ENCODE measurements around the gene TBXAS1. TPM values are rescaled to one million over a fixed set of nuclear protein-coding genes. Genes with fewer than 3 reads are reported as not detected.

TBXAS1 gene
- polyA plus RNA-seq, 2 of the 4 experiments (the other 2 are of a cell fraction): 8.8 to 11.6 TPM

GRCh38 chr7:139915864-139916716, 87.0 kb downstream of the TBXAS1 start:
- DNase-seq (ENCODE audit: low read depth in 1 of 2, low spot score in 1 of 2) (peak; percentile 88 to 96), FAIRE-seq (no peak), ATAC-seq (peak; percentile 96 to 97)
- WGBS (ENCODE audit: missing lambda C conversion rate): 30% methylated on average over 9 of the region's 10 CpGs
- H3K27ac ChIP-seq: peak overlapping the region; percentile 94 to 95
- H3K9me3 ChIP-seq: peaks cover 6% of the 10 kb centered on the region; the same call in 1 of the 3 replicates
- CTCF ChIA-PET: interaction anchor here (0.6 to 2.2 kb wide), 7 partner anchors 31 to 297 kb away, joined by 3 to 7 read pairs (median 3); no protein-coding TSS in a partner anchor
- no peak overlapping the region for H3K4me3 ChIP-seq
- POLR2A ChIA-PET: interaction anchor here (0.6 kb wide), 1 partner anchor 576 kb away, joined by 3 read pairs; no protein-coding TSS in a partner anchor
- H3K4me1 ChIP-seq: peaks cover 41% of the 10 kb centered on the region
- H3K4me2 ChIP-seq: peak overlapping the region; percentile 70
- no peak for TF ChIP-seq MAZ (IDR thresholded peaks at IDR 0.05; ENCODE audit: borderline replicate concordance, low read depth, low read length)
- TF ChIP-seq ZNF302 (CRISPR knock-in tag; IDR thresholded peaks at IDR 0.05): peak; percentile 45; the same call in 1 of the 2 replicates
- TF ChIP-seq HES2 (IDR thresholded peaks at IDR 0.05): no peak
- TF ChIP-seq USF2 (IDR thresholded peaks at IDR 0.05): 0 out of 2 replicates have a peak, but pooled peaks have one; percentile 24
- TF ChIP-seq E2F6 (IDR thresholded peaks at IDR 0.05; ENCODE audit: borderline replicate concordance, low read depth): 0 out of 2 replicates have a peak, but pooled peaks have one; percentile 56
- TF ChIP-seq MAFK (IDR thresholded peaks at IDR 0.05; ENCODE audit: partially characterized antibody): peak; percentile 100
- TF ChIP-seq POLR2AphosphoS2 (conservative IDR thresholded peaks at IDR 0.05; ENCODE audit: low read length): no peak
- TF ChIP-seq HOXB13 (CRISPR knock-in tag; IDR thresholded peaks at IDR 0.05; ENCODE audit: low read depth): no peak
- TF ChIP-seq POLR2A (IDR thresholded peaks at IDR 0.05; ENCODE audit: low read length): no peak
- peak; percentile 81 for TF ChIP-seq PBX3 (IDR thresholded peaks at IDR 0.05)
- peak; percentile 98 for TF ChIP-seq NFE2L2 (conservative IDR thresholded peaks at IDR 0.05; ENCODE audit: low read length)
- peak; percentile 84 for TF ChIP-seq MAX (IDR thresholded peaks at IDR 0.05)
- TF ChIP-seq RAD21 (conservative IDR thresholded peaks at IDR 0.05 in 1 of 2, IDR thresholded peaks at IDR 0.05 in 1 of 2): no peak; a peak in 1 of 5 replicates
- peak; percentile 15; the same call in 1 of the 2 replicates for TF ChIP-seq FOXS1 (CRISPR knock-in tag; IDR thresholded peaks at IDR 0.05)
- TF ChIP-seq FOSL2 (IDR thresholded peaks at IDR 0.05): peak; percentile 89
- peak; percentile 98 for TF ChIP-seq FOSL2 (CRISPR knock-in tag; IDR thresholded peaks at IDR 0.05)
- 0 out of 4 replicates have a peak, but pooled peaks of 1 of the 2 experiments have one; percentile 50 for TF ChIP-seq CEBPB (IDR thresholded peaks at IDR 0.05)
- peak; percentile 23; the same call in 1 of the 2 replicates for TF ChIP-seq HOXB5 (CRISPR knock-in tag; IDR thresholded peaks at IDR 0.05)
- no peak for TF ChIP-seq CBX2 (IDR thresholded peaks at IDR 0.05; ENCODE audit: borderline replicate concordance, low read depth)
- no peak for TF ChIP-seq CHD4 (IDR thresholded peaks at IDR 0.05; ENCODE audit: borderline replicate concordance)
- peak; percentile 78 for TF ChIP-seq GATA3 (IDR thresholded peaks at IDR 0.05; ENCODE audit: borderline replicate concordance)
- peak; percentile 92 for TF ChIP-seq JUNB (IDR thresholded peaks at IDR 0.05)
- peak; percentile 11 to 67; a peak in 3 of 5 replicates for TF ChIP-seq JUN (IDR thresholded peaks at IDR 0.05)
- TF ChIP-seq NPAS2 (CRISPR knock-in tag; IDR thresholded peaks at IDR 0.05; ENCODE audit: borderline replicate concordance): no peak; the same call in 1 of the 2 replicates
